ENCODE results near the gene PLBD2. TPM values are rescaled to one million over a fixed set of nuclear protein-coding genes. Genes with fewer than 3 reads are reported as not detected.

PLBD2 gene
- total RNA-seq, 1 donor from 2014 or later, result 52.2 TPM

DNA sequence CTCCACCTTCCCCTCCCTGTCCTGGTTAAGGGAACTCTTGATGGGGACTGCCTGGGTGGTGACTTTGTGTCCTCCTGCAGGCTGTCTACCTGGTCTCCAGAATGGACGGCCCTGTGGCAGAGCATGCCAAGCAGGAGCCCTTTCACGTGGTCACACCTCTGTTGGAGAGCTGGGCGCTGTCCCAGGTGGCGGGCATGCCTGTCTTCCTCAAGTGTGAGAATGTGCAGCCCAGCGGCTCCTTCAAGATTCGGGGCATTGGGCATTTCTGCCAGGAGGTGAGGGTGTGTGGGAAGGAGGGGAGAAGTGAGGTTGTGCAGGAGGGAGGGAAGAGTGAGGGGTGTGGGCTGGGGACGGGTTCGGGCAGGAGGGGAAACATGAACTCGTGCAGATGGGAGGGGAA lies 69.5 kb downstream of the PLBD2 start:
- no peaks in the 10 kb centered on the region for H3K4me1 Mint-ChIP-seq (ENCODE audit: low read depth, unreplicated experiment)
- no peak overlapping the region for H3K27ac Mint-ChIP-seq (ENCODE audit: unreplicated experiment)
- Histone ChIP-seq H3K4me2 (ENCODE audit: low read length) (no peak overlapping the region), H3K79me2 (ENCODE audit: insufficient read depth, low read length) (peaks cover 4% of the 10 kb centered on the region), H3K27ac (ENCODE audit: low read depth, low read length) (no peak overlapping the region), H3K9me3 (ENCODE audit: insufficient read depth, low read depth, low read length) (no peaks in the 10 kb centered on the region), H4K20me1 (ENCODE audit: insufficient read depth, low read length) (no peaks in the 10 kb centered on the region), H3K4me3 (ENCODE audit: insufficient read depth, low read depth, low read length) (no peak overlapping the region), H3K36me3 (ENCODE audit: insufficient read depth, low read length) (no peaks in the 10 kb centered on the region), H2AFZ (ENCODE audit: low read depth, low read length) (no peak overlapping the region), H3K27me3 (ENCODE audit: insufficient read depth, low read length) (no peaks in the 10 kb centered on the region), H3K9ac (ENCODE audit: low read length) (no peak overlapping the region), H3K4me1 (ENCODE audit: insufficient read depth, low read length) (peaks cover under 1% of the 10 kb centered on the region)
- peaks cover 31% of the 10 kb centered on the region for H3K27me3 Mint-ChIP-seq (ENCODE audit: low read depth, unreplicated experiment)
- H3K4me3 Mint-ChIP-seq (ENCODE audit: unreplicated experiment), result no peak overlapping the region
- H3K9me3 Mint-ChIP-seq (ENCODE audit: unreplicated experiment), result no peaks in the 10 kb centered on the region
- TF ChIP-seq, protein P1, sequence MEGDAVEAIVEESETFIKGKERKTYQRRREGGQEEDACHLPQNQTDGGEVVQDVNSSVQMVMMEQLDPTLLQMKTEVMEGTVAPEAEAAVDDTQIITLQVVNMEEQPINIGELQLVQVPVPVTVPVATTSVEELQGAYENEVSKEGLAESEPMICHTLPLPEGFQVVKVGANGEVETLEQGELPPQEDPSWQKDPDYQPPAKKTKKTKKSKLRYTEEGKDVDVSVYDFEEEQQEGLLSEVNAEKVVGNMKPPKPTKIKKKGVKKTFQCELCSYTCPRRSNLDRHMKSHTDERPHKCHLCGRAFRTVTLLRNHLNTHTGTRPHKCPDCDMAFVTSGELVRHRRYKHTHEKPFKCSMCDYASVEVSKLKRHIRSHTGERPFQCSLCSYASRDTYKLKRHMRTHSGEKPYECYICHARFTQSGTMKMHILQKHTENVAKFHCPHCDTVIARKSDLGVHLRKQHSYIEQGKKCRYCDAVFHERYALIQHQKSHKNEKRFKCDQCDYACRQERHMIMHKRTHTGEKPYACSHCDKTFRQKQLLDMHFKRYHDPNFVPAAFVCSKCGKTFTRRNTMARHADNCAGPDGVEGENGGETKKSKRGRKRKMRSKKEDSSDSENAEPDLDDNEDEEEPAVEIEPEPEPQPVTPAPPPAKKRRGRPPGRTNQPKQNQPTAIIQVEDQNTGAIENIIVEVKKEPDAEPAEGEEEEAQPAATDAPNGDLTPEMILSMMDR (IDR thresholded peaks at IDR 0.05; ENCODE audit: insufficient read depth, low read depth, low read length), result no peak
- no peak for TF ChIP-seq EZH2 (IDR thresholded peaks at IDR 0.05; ENCODE audit: insufficient read depth, low read length)
- H3K36me3 Mint-ChIP-seq (ENCODE audit: low read depth, unreplicated experiment), result peaks cover 5% of the 10 kb centered on the region
- FAIRE-seq (no peak), DNase-seq (ENCODE audit: low read depth) (no peak)

DNA sequence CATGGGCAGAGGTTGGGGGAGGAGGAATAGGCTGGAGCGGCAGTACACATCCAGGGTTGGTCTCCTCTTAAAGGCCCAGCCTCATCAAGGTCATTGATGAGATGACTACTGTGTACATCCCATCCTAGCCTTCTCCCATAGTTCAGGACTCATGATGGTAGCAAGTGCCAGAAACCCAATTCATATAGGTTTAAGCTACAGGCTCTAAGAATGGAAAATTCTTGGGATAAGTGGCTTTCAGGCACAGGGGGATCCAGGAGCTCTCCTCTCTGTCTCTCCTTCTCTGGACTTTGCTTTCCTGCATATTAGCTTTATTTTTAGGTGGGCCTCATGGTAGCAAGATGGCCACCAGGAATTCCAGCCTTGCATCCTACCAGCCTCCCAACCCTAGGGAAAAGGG lies 70.1 kb downstream of the PLBD2 start:
- Mint-ChIP-seq H3K4me1 (ENCODE audit: low read depth, unreplicated experiment) (peaks cover 2% of the 10 kb centered on the region), H3K27me3 (ENCODE audit: low read depth, unreplicated experiment) (peaks cover 34% of the 10 kb centered on the region), H3K9me3 (ENCODE audit: unreplicated experiment) (peaks cover 1% of the 10 kb centered on the region), H3K27ac (ENCODE audit: unreplicated experiment) (no peak overlapping the region), H3K36me3 (ENCODE audit: low read depth, unreplicated experiment) (peaks cover 5% of the 10 kb centered on the region), H3K4me3 (ENCODE audit: unreplicated experiment) (no peak overlapping the region)
- Histone ChIP-seq H3K36me3 (ENCODE audit: insufficient read depth, low read length) (no peaks in the 10 kb centered on the region), H3K4me1 (ENCODE audit: insufficient read depth, low read length) (no peaks in the 10 kb centered on the region), H3K4me3 (ENCODE audit: insufficient read depth, low read depth, low read length) (no peak overlapping the region), H4K20me1 (ENCODE audit: insufficient read depth, low read length) (no peaks in the 10 kb centered on the region), H3K79me2 (ENCODE audit: insufficient read depth, low read length) (no peaks in the 10 kb centered on the region), H3K27ac (ENCODE audit: low read depth, low read length) (no peak overlapping the region), H3K4me2 (ENCODE audit: low read length) (no peak overlapping the region), H3K9me3 (ENCODE audit: insufficient read depth, low read depth, low read length) (no peaks in the 10 kb centered on the region), H3K9ac (ENCODE audit: low read length) (no peak overlapping the region), H2AFZ (ENCODE audit: low read depth, low read length) (no peak overlapping the region), H3K27me3 (ENCODE audit: insufficient read depth, low read length) (no peaks in the 10 kb centered on the region)
- no peak for FAIRE-seq
- DNase-seq (ENCODE audit: low read depth), result no peak
- TF ChIP-seq, protein P1 (IDR thresholded peaks at IDR 0.05; ENCODE audit: insufficient read depth, low read depth, low read length), result no peak
- TF ChIP-seq EZH2 (IDR thresholded peaks at IDR 0.05; ENCODE audit: insufficient read depth, low read length), result no peak

- no peaks in the 10 kb centered on the region for H3K27me3 ChIP-seq (ENCODE audit: insufficient read depth, low read length)
- DNase-seq (ENCODE audit: low read depth), result no peak
- no peak overlapping the region for H3K27ac Mint-ChIP-seq (ENCODE audit: unreplicated experiment)
- peaks cover 28% of the 10 kb centered on the region for H3K27me3 Mint-ChIP-seq (ENCODE audit: low read depth, unreplicated experiment)
- no peaks in the 10 kb centered on the region for H3K4me1 ChIP-seq (ENCODE audit: insufficient read depth, low read length)
- no peak for TF ChIP-seq EZH2 (IDR thresholded peaks at IDR 0.05; ENCODE audit: insufficient read depth, low read length)
- TF ChIP-seq, protein P1 (IDR thresholded peaks at IDR 0.05; ENCODE audit: insufficient read depth, low read depth, low read length), result no peak
- H3K4me3 ChIP-seq (ENCODE audit: insufficient read depth, low read depth, low read length), result no peak overlapping the region
- H3K4me3 Mint-ChIP-seq (ENCODE audit: unreplicated experiment), result no peak overlapping the region
- peaks cover 5% of the 10 kb centered on the region for H3K36me3 Mint-ChIP-seq (ENCODE audit: low read depth, unreplicated experiment)
- H2AFZ ChIP-seq (ENCODE audit: low read depth, low read length), result no peak overlapping the region
- H3K36me3 ChIP-seq (ENCODE audit: insufficient read depth, low read length), result no peaks in the 10 kb centered on the region
- no peak overlapping the region for H3K4me2 ChIP-seq (ENCODE audit: low read length)
- peaks cover 2% of the 10 kb centered on the region for H3K4me1 Mint-ChIP-seq (ENCODE audit: low read depth, unreplicated experiment)
- no peaks in the 10 kb centered on the region for H3K79me2 ChIP-seq (ENCODE audit: insufficient read depth, low read length)
- no peaks in the 10 kb centered on the region for H4K20me1 ChIP-seq (ENCODE audit: insufficient read depth, low read length)
- no peak overlapping the region for H3K27ac ChIP-seq (ENCODE audit: low read depth, low read length)
- no peak overlapping the region for H3K9ac ChIP-seq (ENCODE audit: low read length)
- FAIRE-seq, result no peak
- H3K9me3 Mint-ChIP-seq (ENCODE audit: unreplicated experiment), result peaks cover 1% of the 10 kb centered on the region
- no peaks in the 10 kb centered on the region for H3K9me3 ChIP-seq (ENCODE audit: insufficient read depth, low read depth, low read length)
Observed at GRCh38 chr12:113432986-113433385, 74.6 kb downstream of the PLBD2 start.

All from astrocyte (in vitro differentiated cells and primary cell).